MCF 10A (cell line): ENCODE data around the gene TMEM203. TPM values are rescaled to one million over a fixed set of nuclear protein-coding genes. Genes with fewer than 3 reads are reported as not detected.
A peak's percentile ranks its signal among the peaks of the same experiment; 100 is the strongest.

Experiments
- BruUV-seq: library from RNA; stranded (reverse); fragments of 400-500 nt; replicated peaks from 2 replicates; lab custom pipeline; 2021; lab: Mats Ljungman, UMichigan
- CTCF ChIA-PET: fragments of 300-600 bp; sonication (Branson Sonifier 250); formaldehyde crosslinking; extraction: SDS; loops from one replicate; lab custom pipeline; 2021; ENCODE audit warnings: antibody characterized with exemption, inconsistent platforms; lab: Yijun Ruan, JAX
- POLR2A ChIA-PET: fragments of 300-600, 350-650 bp; sonication (Branson Sonifier 250); formaldehyde crosslinking; extraction: SDS; loops from one replicate; lab custom pipeline; 2020; ENCODE audit warnings: antibody characterized with exemption, inconsistent platforms; lab: Yijun Ruan, JAX
- DNase-seq: peaks from one replicate; pipeline ENCODE4 v3.0.0-alpha.2; 2018; ENCODE audit not compliant: unreplicated experiment
- H3K27ac Mint-ChIP-seq: one replicate; pipeline ENCODE4 v1.8.0; 2022; ENCODE audit warnings: mild to moderate bottlenecking, low read depth, mixed read lengths; ENCODE audit not compliant: unreplicated experiment
- H3K27me3 Mint-ChIP-seq: one replicate; pipeline ENCODE4 v1.8.0; 2022; ENCODE audit warnings: mixed read lengths; ENCODE audit not compliant: insufficient read depth, unreplicated experiment
- H3K36me3 Mint-ChIP-seq: one replicate; pipeline ENCODE4 v1.8.0; 2022; ENCODE audit warnings: mild to moderate bottlenecking, moderate library complexity, mixed read lengths; ENCODE audit not compliant: insufficient read depth, unreplicated experiment
- H3K4me1 Mint-ChIP-seq: one replicate; pipeline ENCODE4 v1.8.0; 2022; ENCODE audit warnings: mixed read lengths; ENCODE audit not compliant: insufficient read depth, unreplicated experiment
- H3K4me3 Mint-ChIP-seq: one replicate; pipeline ENCODE4 v1.8.0; 2022; ENCODE audit warnings: mild to moderate bottlenecking, moderate library complexity, mixed read lengths; ENCODE audit not compliant: unreplicated experiment
- H3K9me3 Mint-ChIP-seq: one replicate; pipeline ENCODE4 v1.8.0; 2022; ENCODE audit warnings: mixed read lengths; ENCODE audit not compliant: unreplicated experiment
- CTCF ChIP-seq: fragments of 200-600 bp; IDR thresholded peaks from one replicate; pipeline ENCODE4 v1.8.0; 2022; ENCODE audit warnings: antibody characterized with exemption, mild to moderate bottlenecking; ENCODE audit not compliant: unreplicated experiment
- intact Hi-C: fragments of 100-400 bp; cut with micrococcal nuclease; formaldehyde crosslinking; loops from 2 replicates; pipeline ENCODE4 v1.14.1; 2022
- total RNA-seq: library from RNA; stranded (reverse); gene quantifications from 2 replicates; pipeline ENCODE4 v1.2.3, GENCODE V29; 2022

Gene TMEM203
- total RNA-seq, 1 experiment from 2014 or later = 31.4 TPM

DNA sequence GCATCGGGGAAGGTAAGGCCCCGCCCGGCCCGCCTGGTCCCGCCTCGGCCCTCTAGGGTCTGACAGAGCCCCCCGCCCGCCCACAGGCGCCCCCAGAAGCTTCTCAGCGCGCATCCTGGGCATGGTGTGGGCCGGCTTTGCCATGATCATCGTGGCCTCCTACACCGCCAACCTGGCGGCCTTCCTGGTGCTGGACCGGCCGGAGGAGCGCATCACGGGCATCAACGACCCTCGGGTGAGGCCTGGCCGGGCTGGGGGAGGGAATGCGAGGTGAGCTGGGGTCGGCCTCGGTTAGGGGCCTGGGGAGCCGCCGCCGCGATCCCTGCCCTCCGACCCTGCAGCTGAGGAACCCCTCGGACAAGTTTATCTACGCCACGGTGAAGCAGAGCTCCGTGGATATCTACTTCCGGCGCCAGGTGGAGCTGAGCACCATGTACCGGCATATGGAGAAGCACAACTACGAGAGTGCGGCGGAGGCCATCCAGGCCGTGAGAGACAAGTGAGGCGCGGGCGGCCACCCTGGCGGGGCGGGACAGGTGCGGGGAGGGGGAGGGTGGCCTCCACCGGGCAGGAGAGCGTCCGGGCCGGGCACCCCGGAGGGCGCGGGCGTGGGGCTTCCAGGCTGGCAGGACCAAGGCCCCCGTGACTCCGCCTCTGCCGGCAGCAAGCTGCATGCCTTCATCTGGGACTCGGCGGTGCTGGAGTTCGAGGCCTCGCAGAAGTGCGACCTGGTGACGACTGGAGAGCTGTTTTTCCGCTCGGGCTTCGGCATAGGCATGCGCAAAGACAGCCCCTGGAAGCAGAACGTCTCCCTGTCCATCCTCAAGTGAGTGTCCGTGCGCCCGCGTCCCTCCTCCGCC is 42.7 kb downstream of the TMEM203 start:
- Mint-ChIP-seq H3K4me1 (no peaks in the 10 kb centered on the region), H3K27me3 (peaks cover 35% of the 10 kb centered on the region), H3K4me3 (peak overlapping the region; percentile 68), H3K36me3 (no peaks in the 10 kb centered on the region), H3K9me3 (no peaks in the 10 kb centered on the region), H3K27ac (no peak overlapping the region)
- peak; percentile 27 for DNase-seq
- TF ChIP-seq CTCF = no peak
- no TSS peak for BruUV-seq
- CTCF ChIA-PET = interaction anchor here (0.5 to 1.0 kb wide), 2 partner anchors 68 to 74 kb away, joined by 3 read pairs; partner anchors contain the start of gene SLC34A3
- POLR2A ChIA-PET = no interaction called here
- intact Hi-C loops = no loop called here

DNA sequence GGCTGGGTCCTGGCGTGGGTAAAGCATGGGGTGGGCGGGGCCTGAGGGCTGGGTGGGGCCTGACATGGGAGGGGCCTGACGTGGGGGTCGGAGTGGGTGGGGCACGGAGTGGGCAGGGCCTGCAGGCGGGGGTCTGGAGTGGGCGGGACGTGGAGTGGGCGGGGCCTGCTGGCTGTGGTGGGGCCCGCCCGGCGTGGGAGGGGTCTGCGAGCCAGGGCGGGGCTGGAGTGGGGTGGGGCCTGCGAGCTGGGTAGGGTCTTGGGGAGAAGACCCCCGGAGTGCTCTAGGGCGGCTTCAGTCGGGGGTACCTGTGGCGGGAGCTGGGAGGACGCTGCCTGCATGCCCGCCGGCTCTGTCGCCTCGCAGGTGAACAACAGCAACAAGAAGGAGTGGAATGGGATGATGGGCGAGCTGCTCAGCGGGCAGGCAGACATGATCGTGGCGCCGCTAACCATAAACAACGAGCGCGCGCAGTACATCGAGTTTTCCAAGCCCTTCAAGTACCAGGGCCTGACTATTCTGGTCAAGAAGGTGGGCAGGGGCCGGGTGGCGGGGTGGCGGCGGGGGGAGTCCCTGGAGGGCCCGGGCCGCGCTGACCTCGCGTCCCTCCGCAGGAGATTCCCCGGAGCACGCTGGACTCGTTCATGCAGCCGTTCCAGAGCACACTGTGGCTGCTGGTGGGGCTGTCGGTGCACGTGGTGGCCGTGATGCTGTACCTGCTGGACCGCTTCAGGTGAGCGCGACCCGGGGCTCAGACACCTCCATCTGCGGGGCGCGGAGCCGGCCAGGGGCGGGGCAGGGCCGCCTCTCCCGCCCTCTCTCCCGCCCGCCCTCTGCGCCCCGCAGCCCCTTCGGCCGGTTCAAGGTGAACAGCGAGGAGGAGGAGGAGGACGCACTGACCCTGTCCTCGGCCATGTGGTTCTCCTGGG is 43.6 kb downstream of the TMEM203 start:
- ChIA-PET POLR2A (no interaction called here), CTCF (interaction anchor here (0.6 kb wide), 1 partner anchor 218 kb away, joined by 4 read pairs; no protein-coding TSS in a partner anchor)
- no peak for TF ChIP-seq CTCF
- no peaks in the 10 kb centered on the region for H3K36me3 Mint-ChIP-seq
- intact Hi-C loops = no loop called here
- no peak overlapping the region for H3K4me3 Mint-ChIP-seq
- H3K9me3 Mint-ChIP-seq = no peaks in the 10 kb centered on the region
- DNase-seq = no peak
- no TSS peak for BruUV-seq
- H3K27me3 Mint-ChIP-seq = peaks cover 33% of the 10 kb centered on the region
- no peaks in the 10 kb centered on the region for H3K4me1 Mint-ChIP-seq
- no peak overlapping the region for H3K27ac Mint-ChIP-seq

GRCh38 chr9:137160716-137161557 is 44.5 kb downstream of the TMEM203 start:
- intact Hi-C loops = no loop called here
- H3K4me3 Mint-ChIP-seq = no peak overlapping the region
- H3K36me3 Mint-ChIP-seq = no peaks in the 10 kb centered on the region
- no peak for TF ChIP-seq CTCF
- H3K9me3 Mint-ChIP-seq = no peaks in the 10 kb centered on the region
- no peak overlapping the region for H3K27ac Mint-ChIP-seq
- BruUV-seq = no TSS peak
- peaks cover 24% of the 10 kb centered on the region for H3K27me3 Mint-ChIP-seq
- H3K4me1 Mint-ChIP-seq = no peaks in the 10 kb centered on the region
- no peak for DNase-seq
- CTCF ChIA-PET = no interaction called here
- POLR2A ChIA-PET = no interaction called here
